AG09309 (cell line): ENCODE results near the gene TMEM185B.
"Not testable (repeated sequence)": the region's sequence is repeated elsewhere in the genome, so short reads cannot be mapped to it uniquely, and the experiment has no call there.

Source experiments
- DNase-seq: peaks from one replicate; pipeline ENCODE4 v3.0.0-alpha.2; 2010; ENCODE audit warnings: low read depth
- H3K4me3 ChIP-seq: 2 replicates; pipeline ENCODE4 v1.5.1; 2011; ENCODE audit warnings: mild to moderate bottlenecking, low read depth, low read length, moderate library complexity; ENCODE audit not compliant: control insufficient read depth
- CTCF ChIP-seq: IDR thresholded peaks from 2 replicates; pipeline ENCODE4 v1.5.1; 2011; ENCODE audit warnings: mild to moderate bottlenecking, low read depth, low read length, inconsistent platforms; ENCODE audit not compliant: insufficient read depth, control insufficient read depth; ENCODE audit errors: missing control alignments

Gene TMEM185B

GRCh38 chr2:120208381-120209353 is 14.5 kb downstream of the TMEM185B start:
- no peak for DNase-seq
- no peak overlapping the region for H3K4me3 ChIP-seq
- no peak for TF ChIP-seq CTCF

GRCh38 chr2:120206022-120206581 is 17.1 kb downstream of the TMEM185B start:
- DNase-seq = no peak
- H3K4me3 ChIP-seq = no peak overlapping the region
- TF ChIP-seq CTCF = peak; percentile 56

GRCh38 chr2:120204945-120205670 is 18.1 kb downstream of the TMEM185B start:
- TF ChIP-seq CTCF = no peak
- no peak for DNase-seq
- H3K4me3 ChIP-seq = no peak overlapping the region

GRCh38 chr2:120204417-120204816 is 18.8 kb downstream of the TMEM185B start:
- no peak for TF ChIP-seq CTCF
- H3K4me3 ChIP-seq = no peak overlapping the region
- no peak for DNase-seq

GRCh38 chr2:120204022-120204405 is 19.2 kb downstream of the TMEM185B start:
- TF ChIP-seq CTCF = peak; percentile 21
- H3K4me3 ChIP-seq = no peak overlapping the region
- DNase-seq = no peak

GRCh38 chr2:120203251-120204021 is 19.8 kb downstream of the TMEM185B start:
- TF ChIP-seq CTCF = no peak
- no peak for DNase-seq
- no peak overlapping the region for H3K4me3 ChIP-seq

- not testable (repeated sequence) for H3K4me3 ChIP-seq, DNase-seq
Observed at GRCh38 chr2:120199817-120200459, 23.3 kb downstream of the TMEM185B start.
